GM21447 (cell line): Measurements from ENCODE around the gene ZNF891.

Source experiments
- ATAC-seq: cut with Tn5 transposase; IDR thresholded peaks from one replicate; pipeline ENCODE4 v1.9.1; 2021; ENCODE audit not compliant: unreplicated experiment

The ZNF891 gene

DNA sequence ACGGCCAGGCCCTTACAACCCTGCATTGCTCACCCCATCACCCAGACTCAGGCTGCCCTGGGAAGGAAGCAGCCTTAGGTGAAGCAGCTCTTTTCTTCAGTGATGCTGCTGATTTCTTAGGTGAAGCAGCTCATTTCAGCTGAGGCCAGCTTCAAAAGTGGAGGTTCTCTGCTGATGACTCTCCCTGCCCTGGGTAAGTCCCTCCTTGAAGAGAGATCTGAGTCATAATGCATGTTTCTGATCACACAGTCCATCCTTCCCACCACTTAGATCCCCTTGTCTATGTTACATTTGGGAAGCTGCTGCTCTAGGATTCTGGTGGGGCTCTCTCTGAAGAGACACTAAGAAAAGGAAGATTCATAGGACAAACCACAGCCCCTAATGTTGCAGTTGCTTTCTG lies 66.5 kb downstream of the ZNF891 start:
- no peak for ATAC-seq

DNA sequence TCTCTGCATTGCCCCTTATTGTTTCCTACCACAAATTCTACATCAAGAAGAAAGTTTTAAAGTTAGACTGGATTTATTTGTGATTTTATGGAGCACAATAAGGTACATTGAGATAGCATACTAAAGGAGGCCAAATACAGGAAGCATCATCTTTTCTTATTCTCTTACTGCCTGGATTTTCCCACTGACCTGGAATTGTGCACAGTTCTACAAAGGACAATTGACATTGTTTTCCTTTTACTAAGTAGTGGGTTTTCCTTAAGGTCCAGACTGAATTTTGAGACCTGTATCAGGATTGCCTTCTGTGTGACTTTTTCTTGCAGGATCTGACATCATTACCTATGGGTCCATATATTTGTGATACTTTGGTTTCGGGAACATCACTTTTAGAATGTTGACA lies 68.1 kb downstream of the ZNF891 start:
- ATAC-seq: no peak

DNA sequence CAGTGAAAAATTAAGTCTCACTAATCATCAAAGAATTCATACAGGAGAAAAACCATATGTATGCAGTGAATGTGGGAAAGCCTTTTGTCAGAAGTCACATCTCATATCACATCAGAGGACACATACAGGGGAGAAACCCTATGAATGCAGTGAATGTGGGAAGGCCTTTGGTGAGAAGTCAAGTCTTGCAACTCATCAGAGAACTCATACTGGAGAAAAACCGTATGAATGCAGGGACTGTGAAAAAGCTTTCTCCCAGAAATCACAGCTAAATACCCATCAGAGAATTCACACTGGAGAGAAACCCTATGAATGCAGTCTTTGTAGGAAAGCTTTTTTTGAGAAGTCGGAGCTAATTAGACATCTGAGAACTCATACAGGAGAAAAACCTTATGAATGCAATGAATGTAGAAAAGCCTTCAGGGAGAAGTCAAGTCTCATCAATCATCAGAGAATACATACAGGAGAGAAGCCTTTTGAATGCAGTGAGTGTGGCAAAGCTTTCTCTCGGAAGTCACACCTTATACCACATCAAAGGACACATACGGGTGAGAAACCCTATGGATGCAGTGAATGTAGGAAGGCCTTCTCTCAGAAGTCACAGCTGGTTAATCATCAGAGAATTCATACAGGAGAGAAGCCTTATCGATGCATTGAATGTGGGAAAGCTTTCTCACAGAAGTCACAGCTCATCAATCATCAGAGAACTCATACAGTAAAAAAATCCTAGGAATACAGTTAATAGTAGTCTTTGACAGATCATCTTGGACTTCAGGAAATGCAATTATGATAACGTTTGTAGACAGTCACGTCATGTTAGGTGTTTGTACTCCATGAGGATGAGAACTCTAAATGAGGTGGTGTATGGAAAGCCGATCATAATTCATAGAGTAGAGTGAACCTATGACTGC lies 71.6 kb downstream of the ZNF891 start:
- no peak for ATAC-seq

DNA sequence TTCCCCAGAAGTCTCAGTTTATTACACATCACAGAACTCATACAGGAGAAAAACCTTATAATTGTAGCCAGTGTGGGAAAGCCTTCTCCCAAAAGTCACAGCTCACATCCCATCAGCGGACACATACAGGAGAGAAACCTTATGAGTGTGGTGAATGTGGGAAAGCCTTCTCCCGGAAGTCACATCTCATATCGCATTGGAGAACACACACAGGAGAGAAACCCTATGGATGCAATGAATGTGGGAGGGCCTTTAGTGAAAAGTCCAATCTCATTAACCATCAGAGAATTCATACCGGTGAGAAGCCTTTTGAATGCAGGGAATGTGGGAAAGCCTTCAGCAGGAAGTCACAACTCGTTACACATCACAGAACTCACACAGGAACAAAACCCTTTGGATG lies 72.6 kb downstream of the ZNF891 start:
- ATAC-seq: no peak
